ENCODE data around the gene GALM. TPM values are rescaled to one million over a fixed set of nuclear protein-coding genes. Genes with fewer than 3 reads are reported as not detected.

GALM gene
- polyA plus RNA-seq, 3 donors, result 3.0 to 3.6 (median 3.1) TPM

DNA sequence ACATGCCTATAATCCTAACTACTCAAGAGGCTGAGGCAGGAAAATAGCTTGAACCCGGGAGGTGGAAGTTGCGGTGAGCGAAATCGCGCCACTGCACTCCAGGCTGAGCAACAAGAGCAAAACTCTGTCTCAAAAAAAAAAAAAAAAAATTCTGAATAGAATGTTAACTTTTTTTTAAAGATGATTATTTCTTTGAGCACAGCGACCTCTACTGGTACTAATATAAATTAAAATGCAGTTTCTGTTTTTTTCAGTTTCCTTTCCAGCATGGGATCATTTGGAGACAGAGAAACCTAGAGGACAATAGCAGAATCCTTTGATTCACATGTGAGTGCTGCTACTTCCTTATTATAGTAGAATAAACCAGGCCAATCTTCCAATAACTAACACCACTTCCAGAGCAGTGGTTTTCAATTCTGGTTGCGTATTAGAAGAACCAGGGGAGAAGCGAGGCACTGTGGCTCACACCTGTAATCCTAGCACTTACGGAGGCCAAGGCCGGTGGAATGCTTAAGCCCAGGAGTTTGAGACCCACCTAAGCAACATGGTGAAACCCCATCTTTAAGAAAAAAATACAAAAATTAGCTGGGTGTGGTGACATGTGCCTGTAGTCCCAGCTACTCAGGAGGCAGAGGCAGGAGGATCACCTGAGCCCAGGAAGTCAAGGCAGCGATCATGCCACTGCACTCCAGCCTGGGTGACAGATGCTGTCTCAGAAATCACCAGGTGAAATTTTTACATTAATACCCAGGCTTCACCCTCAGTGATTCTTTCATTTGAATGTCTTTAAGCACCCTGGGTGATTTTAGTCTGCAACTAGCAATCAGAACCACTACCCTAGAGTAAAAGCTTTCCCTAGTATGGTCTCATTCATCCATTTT is 75.2 kb downstream of the GALM start:
- Histone ChIP-seq H3K36me3 (replicated peaks in 1 of 2; ENCODE audit: control insufficient read depth in 1 of 2, insufficient read depth in 2 of 2, low read length in 2 of 2) (peaks cover 41 to 51% of the 10 kb centered on the region in 2 donors), H3K4me3 (replicated peaks in 1 of 3; ENCODE audit: low read depth in 2 of 3, low read length in 3 of 3) (no peak overlapping the region), H2AFZ (ENCODE audit: insufficient read depth, low read depth, low read length, poor library complexity, severe bottlenecking) (no peak overlapping the region), H3K27ac (ENCODE audit: low read depth in 1 of 2, low read length in 2 of 2) (peak overlapping the region in 1 of 2 donors; percentile 13), H3K4me2 (replicated peaks; ENCODE audit: extremely low read depth, low read length, poor library complexity, severe bottlenecking) (no peak overlapping the region), H3K27me3 (ENCODE audit: control insufficient read depth in 2 of 2, insufficient read depth in 2 of 2, low read length in 2 of 2) (no peaks in the 10 kb centered on the region), H3K9ac (ENCODE audit: insufficient read depth, low read length, poor library complexity, severe bottlenecking) (no peak overlapping the region), H3K9me3 (replicated peaks in 1 of 2; ENCODE audit: control insufficient read depth in 1 of 2, insufficient read depth in 1 of 2, low read length in 2 of 2) (no peaks in the 10 kb centered on the region), H3K4me1 (ENCODE audit: control insufficient read depth in 1 of 2, insufficient read depth in 2 of 2, low read length in 2 of 2) (peaks cover 16 to 21% of the 10 kb centered on the region in 2 donors), H3K79me2 (ENCODE audit: insufficient read depth, low read length) (peaks cover 36% of the 10 kb centered on the region), H4K20me1 (ENCODE audit: insufficient read depth, low read length) (peaks cover 73% of the 10 kb centered on the region)
- H3K36me3 Mint-ChIP-seq, result peaks cover 49 to 72% of the 10 kb centered on the region in 2 donors
- no peaks in the 10 kb centered on the region for H3K9me3 Mint-ChIP-seq
- WGBS (ENCODE audit: insufficient coverage), result 92% methylated on average over 5 of the region's 11 CpGs
- TF ChIP-seq, protein P1, sequence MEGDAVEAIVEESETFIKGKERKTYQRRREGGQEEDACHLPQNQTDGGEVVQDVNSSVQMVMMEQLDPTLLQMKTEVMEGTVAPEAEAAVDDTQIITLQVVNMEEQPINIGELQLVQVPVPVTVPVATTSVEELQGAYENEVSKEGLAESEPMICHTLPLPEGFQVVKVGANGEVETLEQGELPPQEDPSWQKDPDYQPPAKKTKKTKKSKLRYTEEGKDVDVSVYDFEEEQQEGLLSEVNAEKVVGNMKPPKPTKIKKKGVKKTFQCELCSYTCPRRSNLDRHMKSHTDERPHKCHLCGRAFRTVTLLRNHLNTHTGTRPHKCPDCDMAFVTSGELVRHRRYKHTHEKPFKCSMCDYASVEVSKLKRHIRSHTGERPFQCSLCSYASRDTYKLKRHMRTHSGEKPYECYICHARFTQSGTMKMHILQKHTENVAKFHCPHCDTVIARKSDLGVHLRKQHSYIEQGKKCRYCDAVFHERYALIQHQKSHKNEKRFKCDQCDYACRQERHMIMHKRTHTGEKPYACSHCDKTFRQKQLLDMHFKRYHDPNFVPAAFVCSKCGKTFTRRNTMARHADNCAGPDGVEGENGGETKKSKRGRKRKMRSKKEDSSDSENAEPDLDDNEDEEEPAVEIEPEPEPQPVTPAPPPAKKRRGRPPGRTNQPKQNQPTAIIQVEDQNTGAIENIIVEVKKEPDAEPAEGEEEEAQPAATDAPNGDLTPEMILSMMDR (IDR thresholded peaks at IDR 0.05), result peak; percentile 72
- H3K27ac Mint-ChIP-seq, result peak overlapping the region in 6 of 7 donors; percentile 8 to 64 (median 37)
- no peak overlapping the region for H3K4me3 Mint-ChIP-seq
- H3K4me1 Mint-ChIP-seq, result peaks cover 35% of the 10 kb centered on the region
- intact Hi-C loops (cut with micrococcal nuclease), result loop anchor here (5.0 to 10.0 kb wide), 3 partner anchors 159 to 429 kb away; no protein-coding TSS in a partner anchor
- DNase-seq, result peak; percentile 40 to 59 (median 46)
- peaks cover 0 to 2% (median 0%) of the 10 kb centered on the region in 3 donors for H3K27me3 Mint-ChIP-seq (ENCODE audit: low read depth in 3 of 3)

DNA sequence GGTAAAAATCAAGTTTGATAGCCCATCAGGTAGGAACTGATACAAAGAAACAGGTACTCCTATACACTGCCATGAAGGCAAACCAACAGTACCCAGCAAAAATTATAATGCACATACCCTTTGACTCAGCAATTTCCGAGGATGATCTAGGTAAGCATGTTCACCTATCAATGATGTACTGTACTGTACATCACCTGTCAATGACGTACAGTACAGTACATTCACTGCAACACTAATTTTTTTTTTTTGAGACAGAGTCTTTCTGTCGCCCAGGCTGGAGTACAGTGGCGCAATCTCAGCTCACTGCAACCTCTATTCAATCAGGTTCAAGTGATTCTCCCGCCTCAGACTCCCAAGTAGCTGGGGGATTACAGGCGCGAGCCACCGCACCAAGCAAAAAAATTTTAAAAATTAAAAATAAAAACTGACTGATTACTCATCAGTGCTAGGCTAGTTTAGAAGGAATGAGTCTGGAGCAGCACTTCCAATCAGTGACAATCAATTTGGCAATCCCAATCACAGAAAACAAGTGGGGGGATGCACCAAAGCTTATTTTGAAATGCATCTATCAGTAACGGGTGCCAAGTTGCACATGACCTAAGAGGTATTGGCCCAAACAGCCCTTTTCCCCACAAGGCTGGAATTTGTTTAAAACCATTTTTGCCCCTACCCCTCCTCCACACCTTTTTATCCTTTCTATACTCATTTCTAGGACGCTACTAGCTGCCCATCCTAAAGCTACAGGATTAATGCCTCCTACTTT is 77.1 kb downstream of the GALM start:
- Histone ChIP-seq H3K9me3 (replicated peaks in 1 of 2; ENCODE audit: control insufficient read depth in 1 of 2, insufficient read depth in 1 of 2, low read length in 2 of 2) (no peaks in the 10 kb centered on the region), H3K9ac (ENCODE audit: insufficient read depth, low read length, poor library complexity, severe bottlenecking) (no peak overlapping the region), H3K4me3 (replicated peaks in 1 of 3; ENCODE audit: low read depth in 2 of 3, low read length in 3 of 3) (no peak overlapping the region), H2AFZ (ENCODE audit: insufficient read depth, low read depth, low read length, poor library complexity, severe bottlenecking) (no peak overlapping the region), H3K79me2 (ENCODE audit: insufficient read depth, low read length) (peaks cover 54% of the 10 kb centered on the region), H3K27me3 (ENCODE audit: control insufficient read depth in 2 of 2, insufficient read depth in 2 of 2, low read length in 2 of 2) (no peaks in the 10 kb centered on the region), H3K4me1 (ENCODE audit: control insufficient read depth in 1 of 2, insufficient read depth in 2 of 2, low read length in 2 of 2) (peaks cover 12 to 23% of the 10 kb centered on the region in 2 donors), H3K27ac (ENCODE audit: low read depth in 1 of 2, low read length in 2 of 2) (no peak overlapping the region), H3K4me2 (replicated peaks; ENCODE audit: extremely low read depth, low read length, poor library complexity, severe bottlenecking) (no peak overlapping the region), H4K20me1 (ENCODE audit: insufficient read depth, low read length) (peaks cover 87% of the 10 kb centered on the region), H3K36me3 (replicated peaks in 1 of 2; ENCODE audit: control insufficient read depth in 1 of 2, insufficient read depth in 2 of 2, low read length in 2 of 2) (peaks cover 60 to 70% of the 10 kb centered on the region in 2 donors)
- intact Hi-C loops (cut with micrococcal nuclease), result loop anchor here (2.0 to 10.0 kb wide), 4 partner anchors 161 to 431 kb away; no protein-coding TSS in a partner anchor
- Mint-ChIP-seq H3K27me3 (ENCODE audit: low read depth in 3 of 3) (peaks cover 0 to 2% (median 0%) of the 10 kb centered on the region in 3 donors), H3K4me3 (no peak overlapping the region), H3K36me3 (peaks cover 66 to 81% of the 10 kb centered on the region in 2 donors), H3K4me1 (peaks cover 30% of the 10 kb centered on the region), H3K27ac (peak overlapping the region in 2 of 7 donors; percentile 23 to 37), H3K9me3 (no peaks in the 10 kb centered on the region)
- 60% methylated on average over 4 of the region's 10 CpGs for WGBS (ENCODE audit: insufficient coverage)
- TF ChIP-seq, protein P1 (IDR thresholded peaks at IDR 0.05), result no peak
- no peak for DNase-seq

Measured in CD14-positive monocyte (primary cell).